ENCODE data around the gene INCA1.

DNA sequence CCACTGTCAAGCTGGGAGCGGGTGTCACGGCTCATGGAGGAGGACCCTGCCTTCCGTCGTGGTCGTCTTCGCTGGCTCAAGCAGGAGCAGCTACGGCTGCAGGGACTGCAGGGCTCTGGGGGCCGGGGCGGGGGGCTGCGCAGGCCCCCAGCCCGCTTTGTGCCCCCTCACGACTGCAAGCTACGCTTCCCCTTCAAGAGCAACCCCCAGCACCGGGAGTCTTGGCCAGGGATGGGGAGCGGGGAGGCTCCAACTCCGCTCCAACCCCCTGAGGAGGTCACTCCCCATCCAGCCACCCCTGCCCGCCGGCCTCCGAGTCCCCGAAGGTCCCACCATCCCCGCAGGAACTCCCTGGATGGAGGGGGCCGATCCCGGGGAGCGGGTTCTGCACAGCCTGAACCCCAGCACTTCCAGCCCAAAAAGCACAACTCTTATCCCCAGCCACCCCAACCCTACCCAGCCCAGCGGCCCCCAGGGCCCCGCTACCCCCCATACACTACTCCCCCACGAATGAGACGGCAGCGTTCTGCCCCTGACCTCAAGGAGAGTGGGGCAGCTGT lies 26.3 kb upstream of the INCA1 start:
- TF ChIP-seq POLR2AphosphoS5 (IDR thresholded peaks at IDR 0.05; ENCODE audit: low read depth, low read length) (no peak), POLR2A (IDR thresholded peaks at IDR 0.05; ENCODE audit: low read depth, low read length) (no peak)
